ENCODE results near the gene CLRN2. TPM values are rescaled to one million over a fixed set of nuclear protein-coding genes. Genes with fewer than 3 reads are reported as not detected.
A peak's percentile ranks its signal among the peaks of the same experiment; 100 is the strongest.

Gene CLRN2
- total and polyA plus RNA-seq, 2 donors (not counting 1 experiment from before 2014, with no cell fraction given): not detected

DNA sequence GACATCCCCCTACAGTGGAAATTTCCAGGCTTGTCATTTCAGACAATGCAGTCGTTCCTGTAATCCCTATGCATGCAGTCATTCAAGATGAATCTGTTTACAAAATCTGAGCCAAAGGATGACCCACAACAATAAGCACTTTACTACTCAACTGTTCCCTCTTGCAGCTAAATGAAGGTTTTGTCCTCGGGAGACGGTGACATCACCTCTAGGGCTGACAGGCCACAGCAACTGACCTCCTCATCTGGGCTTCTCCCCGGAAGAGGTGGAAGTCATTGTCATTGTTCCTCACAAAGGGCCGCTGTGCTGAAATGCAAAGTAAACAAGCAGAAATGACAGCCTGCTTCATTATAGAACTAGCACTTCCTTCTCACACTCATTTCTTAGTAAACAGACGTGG lies 29.2 kb downstream of the CLRN2 start:
- H2AFZ ChIP-seq (ENCODE audit: low read length): peak overlapping the region; percentile 36
- DNase-seq (ENCODE audit: low read depth in 2 of 2): no peak
- no peaks in the 10 kb centered on the region for H3K4me1 ChIP-seq (ENCODE audit: control insufficient read depth, extremely low read depth, insufficient read depth, low read length)
- no peak overlapping the region for H3K27ac ChIP-seq (ENCODE audit: insufficient read depth, low read length)
- no peaks in the 10 kb centered on the region for H4K20me1 ChIP-seq (ENCODE audit: control insufficient read depth, extremely low read depth, insufficient read depth, low read length)
- H3K9me3 ChIP-seq (ENCODE audit: control insufficient read depth, insufficient read depth, low read depth, low read length): no peaks in the 10 kb centered on the region
- no peak overlapping the region for H3K4me2 ChIP-seq (ENCODE audit: extremely low read depth, insufficient read depth, low read length)
- no peaks in the 10 kb centered on the region for H3K79me2 ChIP-seq (ENCODE audit: control insufficient read depth, insufficient read depth, low read length)
- peaks cover 5% of the 10 kb centered on the region for H3K27me3 ChIP-seq (ENCODE audit: control insufficient read depth, insufficient read depth, low read length)
- no peaks in the 10 kb centered on the region for H3K36me3 ChIP-seq (ENCODE audit: control insufficient read depth, insufficient read depth, low read length)
- H3K4me3 ChIP-seq (replicated peaks in 1 of 4; ENCODE audit: control extremely low read depth in 1 of 4, insufficient read depth in 1 of 4, low read depth in 3 of 4, low read length in 4 of 4): no peak overlapping the region
- H3K9ac ChIP-seq (ENCODE audit: insufficient read depth, low read length): no peak overlapping the region
- TF ChIP-seq, protein P1, sequence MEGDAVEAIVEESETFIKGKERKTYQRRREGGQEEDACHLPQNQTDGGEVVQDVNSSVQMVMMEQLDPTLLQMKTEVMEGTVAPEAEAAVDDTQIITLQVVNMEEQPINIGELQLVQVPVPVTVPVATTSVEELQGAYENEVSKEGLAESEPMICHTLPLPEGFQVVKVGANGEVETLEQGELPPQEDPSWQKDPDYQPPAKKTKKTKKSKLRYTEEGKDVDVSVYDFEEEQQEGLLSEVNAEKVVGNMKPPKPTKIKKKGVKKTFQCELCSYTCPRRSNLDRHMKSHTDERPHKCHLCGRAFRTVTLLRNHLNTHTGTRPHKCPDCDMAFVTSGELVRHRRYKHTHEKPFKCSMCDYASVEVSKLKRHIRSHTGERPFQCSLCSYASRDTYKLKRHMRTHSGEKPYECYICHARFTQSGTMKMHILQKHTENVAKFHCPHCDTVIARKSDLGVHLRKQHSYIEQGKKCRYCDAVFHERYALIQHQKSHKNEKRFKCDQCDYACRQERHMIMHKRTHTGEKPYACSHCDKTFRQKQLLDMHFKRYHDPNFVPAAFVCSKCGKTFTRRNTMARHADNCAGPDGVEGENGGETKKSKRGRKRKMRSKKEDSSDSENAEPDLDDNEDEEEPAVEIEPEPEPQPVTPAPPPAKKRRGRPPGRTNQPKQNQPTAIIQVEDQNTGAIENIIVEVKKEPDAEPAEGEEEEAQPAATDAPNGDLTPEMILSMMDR (conservative IDR thresholded peaks at IDR 0.05 in 1 of 2, IDR thresholded peaks at IDR 0.05 in 1 of 2; ENCODE audit: low read depth in 1 of 2, low read length in 2 of 2): no peak
- TF ChIP-seq EZH2 (IDR thresholded peaks at IDR 0.05; ENCODE audit: low read length, missing control alignments): no peak

DNA sequence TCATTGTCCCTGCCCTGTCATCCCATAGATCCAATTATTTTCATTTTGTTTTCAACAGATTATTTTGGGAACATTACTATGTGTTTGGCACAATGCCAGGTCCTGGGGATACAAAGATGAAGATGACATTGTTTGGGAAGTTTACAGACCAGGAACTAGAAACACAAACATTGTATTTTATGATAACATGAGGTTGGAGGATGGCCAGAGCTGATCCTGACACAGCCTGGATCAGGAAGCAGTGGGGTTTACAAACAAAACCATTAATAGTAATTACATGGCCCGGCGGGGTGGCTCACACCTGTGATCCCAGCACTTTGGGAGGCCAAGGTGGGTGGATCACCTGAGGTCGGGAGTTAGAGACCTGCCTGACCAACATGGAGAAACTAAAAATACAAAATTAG lies 29.9 kb downstream of the CLRN2 start:
- no peaks in the 10 kb centered on the region for H3K36me3 ChIP-seq (ENCODE audit: control insufficient read depth, insufficient read depth, low read length)
- H3K4me3 ChIP-seq (replicated peaks in 1 of 4; ENCODE audit: control extremely low read depth in 1 of 4, insufficient read depth in 1 of 4, low read depth in 3 of 4, low read length in 4 of 4): no peak overlapping the region
- TF ChIP-seq, protein P1 (conservative IDR thresholded peaks at IDR 0.05 in 1 of 2, IDR thresholded peaks at IDR 0.05 in 1 of 2; ENCODE audit: low read depth in 1 of 2, low read length in 2 of 2): no peak
- no peak for TF ChIP-seq EZH2 (IDR thresholded peaks at IDR 0.05; ENCODE audit: low read length, missing control alignments)
- no peak overlapping the region for H3K27ac ChIP-seq (ENCODE audit: insufficient read depth, low read length)
- no peaks in the 10 kb centered on the region for H4K20me1 ChIP-seq (ENCODE audit: control insufficient read depth, extremely low read depth, insufficient read depth, low read length)
- no peak for DNase-seq (ENCODE audit: low read depth in 2 of 2)
- H3K9me3 ChIP-seq (ENCODE audit: control insufficient read depth, insufficient read depth, low read depth, low read length): no peaks in the 10 kb centered on the region
- no peak overlapping the region for H3K4me2 ChIP-seq (ENCODE audit: extremely low read depth, insufficient read depth, low read length)
- no peak overlapping the region for H3K9ac ChIP-seq (ENCODE audit: insufficient read depth, low read length)
- H3K27me3 ChIP-seq (ENCODE audit: control insufficient read depth, insufficient read depth, low read length): peaks cover 5% of the 10 kb centered on the region
- no peak overlapping the region for H2AFZ ChIP-seq (ENCODE audit: low read length)
- H3K79me2 ChIP-seq (ENCODE audit: control insufficient read depth, insufficient read depth, low read length): no peaks in the 10 kb centered on the region
- no peaks in the 10 kb centered on the region for H3K4me1 ChIP-seq (ENCODE audit: control insufficient read depth, extremely low read depth, insufficient read depth, low read length)

DNA sequence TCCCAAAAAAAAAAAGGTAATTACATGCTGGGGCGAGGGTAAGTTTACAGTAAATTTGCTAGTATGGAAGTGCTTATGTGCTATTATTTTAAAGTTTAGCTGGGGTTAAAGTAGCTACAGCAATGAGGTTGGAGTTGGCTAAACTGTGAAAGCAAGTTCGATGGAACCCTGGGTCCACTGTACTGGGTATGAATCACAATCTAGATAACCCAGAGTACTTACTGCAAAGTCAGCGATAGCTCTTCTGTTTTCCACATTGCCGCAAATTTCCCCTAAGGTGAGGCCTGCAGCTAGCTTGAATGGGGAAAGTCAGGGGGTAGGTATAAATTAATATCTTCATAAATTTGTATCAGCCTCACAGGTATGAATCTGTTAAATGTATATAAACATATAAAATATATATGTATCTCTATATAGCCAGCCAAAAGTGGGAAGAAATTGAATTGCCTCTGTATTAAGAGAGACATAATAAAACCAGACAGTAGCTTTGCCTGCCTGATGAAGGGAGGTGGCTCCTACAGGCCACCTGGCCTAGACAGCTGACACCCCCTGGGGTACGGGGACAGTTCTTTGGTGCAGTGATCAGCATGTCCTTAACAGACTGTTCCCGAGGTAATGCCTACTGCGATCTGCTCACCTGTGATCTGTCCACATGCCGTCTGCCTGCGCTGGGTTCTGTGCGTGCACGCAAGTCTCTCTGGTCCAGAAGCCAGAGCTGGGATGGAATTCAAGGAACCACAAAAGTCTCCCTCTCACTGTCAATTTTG lies 30.6 kb downstream of the CLRN2 start:
- H3K36me3 ChIP-seq (ENCODE audit: control insufficient read depth, insufficient read depth, low read length): no peaks in the 10 kb centered on the region
- peaks cover 3% of the 10 kb centered on the region for H3K27me3 ChIP-seq (ENCODE audit: control insufficient read depth, insufficient read depth, low read length)
- H3K79me2 ChIP-seq (ENCODE audit: control insufficient read depth, insufficient read depth, low read length): no peaks in the 10 kb centered on the region
- H3K9me3 ChIP-seq (ENCODE audit: control insufficient read depth, insufficient read depth, low read depth, low read length): no peaks in the 10 kb centered on the region
- H2AFZ ChIP-seq (ENCODE audit: low read length): no peak overlapping the region
- no peak overlapping the region for H3K4me3 ChIP-seq (replicated peaks in 1 of 4; ENCODE audit: control extremely low read depth in 1 of 4, insufficient read depth in 1 of 4, low read depth in 3 of 4, low read length in 4 of 4)
- no peak overlapping the region for H3K27ac ChIP-seq (ENCODE audit: insufficient read depth, low read length)
- H4K20me1 ChIP-seq (ENCODE audit: control insufficient read depth, extremely low read depth, insufficient read depth, low read length): no peaks in the 10 kb centered on the region
- H3K4me2 ChIP-seq (ENCODE audit: extremely low read depth, insufficient read depth, low read length): no peak overlapping the region
- H3K9ac ChIP-seq (ENCODE audit: insufficient read depth, low read length): no peak overlapping the region
- no peaks in the 10 kb centered on the region for H3K4me1 ChIP-seq (ENCODE audit: control insufficient read depth, extremely low read depth, insufficient read depth, low read length)
- no peak for DNase-seq (ENCODE audit: low read depth in 2 of 2)
- TF ChIP-seq EZH2 (IDR thresholded peaks at IDR 0.05; ENCODE audit: low read length, missing control alignments): no peak
